Measurements from ENCODE around the gene ENTPD3. TPM values are rescaled to one million over a fixed set of nuclear protein-coding genes. Genes with fewer than 3 reads are reported as not detected.

Gene ENTPD3
- total RNA-seq, 2 donors from 2014 or later, result not detected

DNA sequence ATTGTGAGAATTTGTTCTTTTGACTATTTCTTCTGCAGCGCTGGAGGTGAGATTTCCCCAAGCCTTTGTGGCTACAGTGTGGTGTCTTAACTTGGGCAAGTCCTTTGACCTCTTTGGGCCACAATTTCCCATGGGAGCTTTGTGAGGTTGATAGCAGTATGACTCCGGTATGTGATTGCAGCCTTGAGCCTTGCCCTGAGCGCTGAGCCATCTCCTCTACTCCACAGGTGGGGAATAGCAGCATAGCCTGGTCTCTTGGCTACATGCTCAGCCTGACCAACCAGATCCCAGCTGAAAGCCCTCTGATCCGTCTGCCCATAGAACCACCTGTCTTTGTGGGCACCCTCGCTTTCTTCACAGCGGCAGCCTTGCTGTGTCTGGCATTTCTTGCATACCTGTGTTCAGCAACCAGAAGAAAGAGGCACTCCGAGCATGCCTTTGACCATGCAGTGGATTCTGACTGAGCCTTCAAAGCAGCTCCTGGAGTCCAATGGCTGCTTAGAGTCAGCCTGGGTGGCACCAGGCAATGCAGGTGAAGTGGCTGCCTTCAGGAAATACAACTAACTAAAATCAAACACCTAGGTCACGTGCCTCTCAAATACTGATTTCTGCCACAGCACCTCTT, 40.2 kb downstream of the ENTPD3 start:
- Mint-ChIP-seq H3K4me3 (no peak overlapping the region), H3K36me3 (peaks cover 5% of the 10 kb centered on the region), H3K27me3 (no peaks in the 10 kb centered on the region), H3K27ac (no peak overlapping the region), H3K4me1 (ENCODE audit: low read depth in 2 of 2) (no peaks in the 10 kb centered on the region), H3K9me3 (no peaks in the 10 kb centered on the region)
- DNase-seq (ENCODE audit: low spot score), result no peak
- no peak for ATAC-seq

DNA sequence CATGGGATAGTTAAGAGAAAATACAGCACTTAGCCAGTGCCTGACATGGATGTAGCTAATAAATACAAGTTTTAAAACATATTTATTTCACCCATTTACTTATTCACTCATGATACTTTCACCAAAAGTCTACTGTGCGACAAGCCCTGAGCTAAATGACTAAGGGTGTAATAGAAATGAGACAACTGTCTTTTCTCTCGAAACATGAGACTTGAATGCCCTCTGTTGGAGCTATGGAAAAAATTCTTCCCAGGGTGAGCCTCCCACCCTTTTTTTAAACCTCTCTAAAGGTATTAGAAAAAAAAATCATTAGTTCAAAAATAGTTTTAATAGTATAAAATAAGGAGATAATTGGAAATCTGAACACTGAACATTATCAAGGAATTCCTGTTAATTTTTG, 45.8 kb downstream of the ENTPD3 start:
- no peak for DNase-seq (ENCODE audit: low spot score)
- no peaks in the 10 kb centered on the region for H3K36me3 Mint-ChIP-seq
- H3K27me3 Mint-ChIP-seq, result no peaks in the 10 kb centered on the region
- no peaks in the 10 kb centered on the region for H3K9me3 Mint-ChIP-seq
- no peak overlapping the region for H3K4me3 Mint-ChIP-seq
- no peak overlapping the region for H3K27ac Mint-ChIP-seq
- ATAC-seq, result no peak
- no peaks in the 10 kb centered on the region for H3K4me1 Mint-ChIP-seq (ENCODE audit: low read depth in 2 of 2)

DNA sequence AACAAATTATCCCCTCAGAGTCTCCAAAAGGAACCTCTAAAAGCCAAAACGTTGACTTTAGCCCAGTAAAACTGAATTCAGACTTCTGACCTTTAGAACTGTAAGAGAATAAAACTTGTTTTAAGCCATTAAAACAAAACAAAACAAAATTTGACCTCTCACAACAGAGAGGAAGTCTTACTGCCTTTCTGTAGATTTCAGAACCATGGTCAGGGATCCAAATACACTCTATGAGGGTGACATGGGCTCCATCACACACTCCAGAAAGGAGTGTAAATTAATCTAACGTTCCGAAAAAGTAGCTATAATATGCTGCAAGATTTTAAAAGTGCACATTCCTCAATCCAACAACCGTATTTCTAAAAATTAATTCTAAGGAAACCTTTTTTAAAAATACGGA, 50.9 kb downstream of the ENTPD3 start:
- Mint-ChIP-seq H3K4me1 (ENCODE audit: low read depth in 2 of 2) (no peaks in the 10 kb centered on the region), H3K9me3 (no peaks in the 10 kb centered on the region), H3K4me3 (no peak overlapping the region), H3K36me3 (no peaks in the 10 kb centered on the region), H3K27me3 (no peaks in the 10 kb centered on the region), H3K27ac (no peak overlapping the region)
- ATAC-seq (no peak), DNase-seq (ENCODE audit: low spot score) (no peak)

DNA sequence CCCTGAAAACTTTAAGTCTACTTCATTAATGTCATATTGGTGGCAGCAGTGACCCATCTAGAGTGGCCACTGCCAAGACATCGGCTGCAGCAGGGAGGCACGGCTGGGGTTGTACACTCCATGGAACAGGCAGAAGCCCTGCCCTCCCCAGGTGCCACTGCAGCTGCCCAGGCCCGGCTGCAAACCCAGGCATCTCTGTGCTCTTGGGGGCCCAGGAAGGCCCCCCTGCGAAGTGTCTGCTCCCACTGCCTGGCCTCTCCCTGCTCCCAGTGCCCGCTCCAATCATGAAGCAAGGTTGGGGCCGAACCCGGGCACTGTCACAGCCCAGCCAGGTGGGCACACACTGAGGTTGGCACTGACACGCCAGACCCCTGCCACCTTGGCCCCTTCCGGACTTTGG, 58.1 kb downstream of the ENTPD3 start:
- no peak overlapping the region for H3K4me3 Mint-ChIP-seq
- peaks cover 9% of the 10 kb centered on the region for H3K36me3 Mint-ChIP-seq
- no peaks in the 10 kb centered on the region for H3K4me1 Mint-ChIP-seq (ENCODE audit: low read depth in 2 of 2)
- H3K9me3 Mint-ChIP-seq, result no peaks in the 10 kb centered on the region
- no peaks in the 10 kb centered on the region for H3K27me3 Mint-ChIP-seq
- no peak overlapping the region for H3K27ac Mint-ChIP-seq
- ATAC-seq (no peak), DNase-seq (ENCODE audit: low spot score) (no peak)

DNA sequence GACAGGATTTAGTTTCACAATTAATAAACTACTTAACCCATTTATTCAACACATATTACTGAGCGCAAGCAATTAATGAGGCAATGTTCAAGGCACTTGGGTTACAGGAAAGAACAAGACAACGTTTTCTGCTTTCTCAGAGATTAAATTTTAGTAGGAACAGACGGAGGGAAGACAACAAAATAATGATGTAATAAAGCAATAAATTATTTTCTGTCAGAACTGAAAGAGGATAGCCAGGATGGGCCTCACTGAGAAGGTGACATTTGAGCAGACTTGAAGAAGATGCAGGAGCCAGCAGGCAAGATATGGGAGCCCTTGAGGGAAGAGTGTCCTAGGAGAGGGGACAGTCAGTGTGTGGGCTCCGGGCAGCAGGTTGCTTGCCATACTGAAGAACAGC, 58.9 kb downstream of the ENTPD3 start:
- H3K27me3 Mint-ChIP-seq, result no peaks in the 10 kb centered on the region

DNA sequence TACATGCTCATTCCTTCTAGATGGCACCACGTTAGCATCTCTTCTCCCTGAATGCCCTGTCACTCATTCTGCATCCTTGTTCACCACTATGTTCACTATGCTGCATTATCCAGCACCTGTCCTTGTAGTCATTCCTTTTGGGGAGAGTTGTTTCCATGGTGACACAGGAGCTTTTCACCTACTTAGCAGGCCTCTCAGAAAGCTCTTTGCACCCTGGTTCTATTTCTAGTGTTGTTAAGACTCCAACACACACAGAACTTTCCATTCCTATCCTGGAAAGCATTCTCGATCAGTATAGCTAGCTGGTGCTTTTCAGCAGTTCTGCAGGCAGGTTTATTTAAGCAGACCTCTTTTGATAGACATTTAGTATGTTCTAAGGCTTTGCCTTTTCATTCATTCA, 63.5 kb downstream of the ENTPD3 start:
- H3K27ac Mint-ChIP-seq, result no peak overlapping the region
- no peaks in the 10 kb centered on the region for H3K9me3 Mint-ChIP-seq
- no peak overlapping the region for H3K4me3 Mint-ChIP-seq
- H3K4me1 Mint-ChIP-seq (ENCODE audit: low read depth in 2 of 2), result peaks cover 14 to 19% of the 10 kb centered on the region in 2 donors
- DNase-seq (ENCODE audit: low spot score), result no peak
- no peak for ATAC-seq
- no peaks in the 10 kb centered on the region for H3K27me3 Mint-ChIP-seq
- H3K36me3 Mint-ChIP-seq, result peaks cover 12% of the 10 kb centered on the region

More for the DNA sequence above, 58.9 kb downstream of the ENTPD3 start:
- no peak for DNase-seq (ENCODE audit: low spot score)
- Mint-ChIP-seq H3K4me1 (ENCODE audit: low read depth in 2 of 2) (no peaks in the 10 kb centered on the region), H3K9me3 (no peaks in the 10 kb centered on the region), H3K4me3 (no peak overlapping the region), H3K27ac (no peak overlapping the region), H3K36me3 (peaks cover 12% of the 10 kb centered on the region)
- no peak for ATAC-seq

DNA sequence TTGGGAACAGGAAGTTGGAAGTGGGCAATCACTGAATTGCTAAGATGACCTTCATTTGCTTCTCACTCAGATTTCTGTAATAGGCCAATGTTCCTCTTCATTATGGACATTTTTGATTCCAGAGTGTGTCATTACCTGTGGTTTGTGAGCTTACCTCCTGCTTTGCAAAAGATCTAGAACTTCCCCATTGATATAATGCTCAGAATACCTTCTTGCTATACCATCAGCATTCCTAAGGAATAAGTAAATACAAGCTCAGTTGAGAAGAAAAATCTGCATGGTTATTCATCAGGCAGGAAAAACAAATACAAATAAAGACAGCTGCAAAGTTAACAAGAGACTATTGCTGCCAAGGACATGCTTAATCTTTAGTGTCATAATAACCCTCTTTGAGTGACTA, 64.6 kb downstream of the ENTPD3 start:
- DNase-seq (ENCODE audit: low spot score) (no peak), ATAC-seq (no peak)
- Mint-ChIP-seq H3K27me3 (no peaks in the 10 kb centered on the region), H3K36me3 (peaks cover 6% of the 10 kb centered on the region), H3K9me3 (peaks cover 2% of the 10 kb centered on the region), H3K27ac (peak overlapping the region; percentile 87 to 98), H3K4me3 (no peak overlapping the region), H3K4me1 (ENCODE audit: low read depth in 2 of 2) (peaks cover 21 to 24% of the 10 kb centered on the region in 2 donors)

DNA sequence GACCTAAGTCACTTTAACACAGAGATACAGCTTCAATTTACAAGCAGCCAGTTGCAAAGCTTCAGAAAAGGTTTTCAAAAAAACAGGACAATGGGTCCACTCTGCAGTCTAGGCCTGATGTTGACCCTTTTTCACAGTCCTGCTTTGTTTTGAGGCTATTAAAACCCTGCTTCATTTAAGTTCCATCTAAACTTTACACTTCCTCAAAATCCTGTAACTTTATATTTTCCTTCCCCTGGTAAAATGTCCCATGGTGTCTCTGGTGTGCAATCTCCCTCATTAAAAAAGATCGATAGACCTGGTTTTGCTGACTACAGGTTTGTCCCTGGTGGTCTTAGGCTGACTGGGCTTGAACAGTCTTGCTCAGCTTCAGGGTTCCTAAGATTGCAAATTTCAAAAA, 65.1 kb downstream of the ENTPD3 start:
- Mint-ChIP-seq H3K4me1 (ENCODE audit: low read depth in 2 of 2) (peaks cover 24 to 26% of the 10 kb centered on the region in 2 donors), H3K36me3 (peaks cover 6% of the 10 kb centered on the region), H3K27me3 (no peaks in the 10 kb centered on the region), H3K9me3 (peaks cover 2% of the 10 kb centered on the region), H3K4me3 (peak overlapping the region; percentile 96), H3K27ac (peak overlapping the region; percentile 87 to 98)
- ATAC-seq (no peak), DNase-seq (ENCODE audit: low spot score) (no peak)

DNA sequence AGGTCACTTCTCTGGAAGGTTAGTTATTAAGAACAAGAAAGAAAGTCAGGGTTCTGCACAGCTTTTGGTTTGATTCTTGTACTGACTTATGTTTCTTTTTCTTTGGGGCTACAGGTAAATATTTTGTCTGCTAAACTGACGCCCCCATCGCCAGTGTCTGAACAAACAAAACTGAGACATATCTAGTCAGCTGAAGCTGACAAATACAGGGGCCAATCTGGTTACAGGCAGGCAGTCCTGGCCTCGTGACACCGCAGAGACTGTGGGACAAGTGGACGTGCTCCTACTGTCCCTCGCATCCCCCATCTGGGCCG, 65.5 kb downstream of the ENTPD3 start:
- H3K27me3 Mint-ChIP-seq, result no peaks in the 10 kb centered on the region
- ATAC-seq (no peak), DNase-seq (ENCODE audit: low spot score) (no peak)
- H3K9me3 Mint-ChIP-seq, result peaks cover 2% of the 10 kb centered on the region
- peaks cover 24 to 27% of the 10 kb centered on the region in 2 donors for H3K4me1 Mint-ChIP-seq (ENCODE audit: low read depth in 2 of 2)
- H3K27ac Mint-ChIP-seq, result peak overlapping the region; percentile 87 to 98
- H3K4me3 Mint-ChIP-seq, result peak overlapping the region; percentile 96
- H3K36me3 Mint-ChIP-seq, result peaks cover 6% of the 10 kb centered on the region

DNA sequence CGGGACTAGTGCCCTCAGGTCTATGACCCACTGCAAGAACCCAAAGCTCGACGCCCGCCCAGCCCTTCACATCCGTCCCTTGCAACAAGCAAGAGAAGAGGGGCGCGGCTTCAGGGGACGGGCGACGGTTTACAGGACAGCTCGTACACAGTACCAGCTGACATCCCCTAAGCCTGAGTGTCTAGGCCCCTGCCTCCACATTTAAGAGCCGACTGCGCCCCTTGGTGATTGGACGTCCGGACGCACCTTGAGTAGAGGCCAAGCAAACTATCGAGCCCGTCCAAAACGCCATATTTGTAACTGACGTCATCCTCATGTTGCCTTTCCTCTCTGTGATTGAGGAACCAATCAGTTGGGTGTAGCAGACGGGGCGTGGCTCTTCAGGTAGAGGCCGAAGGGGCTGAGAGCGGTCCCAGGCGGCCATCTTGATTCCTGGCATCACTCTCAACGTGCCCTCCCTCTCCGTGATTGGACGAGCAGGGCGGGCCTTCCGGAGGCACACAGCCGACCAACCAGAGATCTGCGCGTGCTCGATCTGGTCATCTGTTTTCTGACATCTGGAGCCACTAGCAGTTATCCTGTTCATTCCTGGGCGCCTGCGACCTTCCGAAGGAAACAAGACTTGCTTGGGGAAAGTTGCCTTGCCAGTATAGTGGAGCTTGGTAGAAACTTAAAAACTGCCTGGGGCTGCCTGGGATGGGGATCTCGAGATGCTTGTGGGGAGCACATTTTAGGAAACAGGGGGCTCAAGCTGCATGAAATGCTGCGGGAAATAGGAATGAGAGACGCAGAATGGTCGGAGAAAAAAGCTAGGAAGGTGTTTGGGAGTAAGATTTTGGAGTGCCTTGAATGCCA, 66.1 kb downstream of the ENTPD3 start:
- ATAC-seq (peak; percentile 96 to 97), DNase-seq (ENCODE audit: low spot score) (peak; percentile 98)
- H3K4me1 Mint-ChIP-seq (ENCODE audit: low read depth in 2 of 2), result peaks cover 30 to 31% of the 10 kb centered on the region in 2 donors
- H3K27ac Mint-ChIP-seq, result peak overlapping the region; percentile 87 to 98
- H3K36me3 Mint-ChIP-seq, result peaks cover 12% of the 10 kb centered on the region
- no peaks in the 10 kb centered on the region for H3K27me3 Mint-ChIP-seq
- H3K9me3 Mint-ChIP-seq, result peaks cover 2% of the 10 kb centered on the region
- peak overlapping the region; percentile 96 for H3K4me3 Mint-ChIP-seq

DNA sequence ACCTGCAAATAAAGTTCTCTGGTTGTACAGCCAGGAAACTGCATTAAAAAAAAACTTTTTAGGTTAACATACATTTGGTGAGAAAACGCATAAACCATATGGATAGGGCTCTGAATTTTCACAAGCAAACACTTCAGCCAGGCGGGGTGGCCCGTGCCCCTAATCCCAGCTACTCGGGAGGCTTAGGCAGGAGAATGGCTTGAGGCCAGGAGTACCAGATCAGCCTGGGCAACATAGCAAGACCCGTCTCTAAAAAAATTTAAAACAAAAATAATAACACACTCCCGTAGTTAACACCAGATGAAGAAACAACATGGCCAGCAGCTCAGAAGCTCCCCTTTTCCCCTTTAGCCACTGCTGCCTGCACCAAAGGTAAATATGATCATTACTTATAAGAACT, 66.9 kb downstream of the ENTPD3 start:
- Mint-ChIP-seq H3K36me3 (peaks cover 20% of the 10 kb centered on the region), H3K4me1 (ENCODE audit: low read depth in 2 of 2) (peaks cover 36 to 38% of the 10 kb centered on the region in 2 donors), H3K27ac (peak overlapping the region; percentile 87 to 98), H3K9me3 (peaks cover 2% of the 10 kb centered on the region), H3K27me3 (no peaks in the 10 kb centered on the region), H3K4me3 (peak overlapping the region; percentile 96)
- ATAC-seq, result no peak
- DNase-seq (ENCODE audit: low spot score), result no peak

DNA sequence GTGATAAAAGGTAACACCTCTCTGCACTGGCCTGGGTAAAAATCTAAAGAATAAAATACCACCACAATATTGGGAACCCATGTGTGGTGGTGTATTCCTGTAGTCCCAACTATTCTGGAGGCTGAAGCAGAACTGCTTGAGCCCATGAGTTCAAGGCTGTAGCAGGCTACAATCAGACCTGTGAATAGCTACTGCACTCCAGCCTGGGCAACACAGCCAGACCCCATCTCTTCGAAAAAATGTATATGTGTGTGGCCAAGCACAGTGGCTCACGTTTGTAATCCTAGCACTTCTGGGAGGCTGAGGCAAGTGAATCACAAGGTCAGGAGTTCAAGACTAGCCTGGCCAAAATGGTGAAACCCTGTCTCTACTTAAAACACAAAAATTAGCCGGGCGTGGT, 68.3 kb downstream of the ENTPD3 start:
- DNase-seq (ENCODE audit: low spot score), result no peak
- peak overlapping the region; percentile 92 to 96 for H3K27ac Mint-ChIP-seq
- peak overlapping the region; percentile 87 for H3K4me3 Mint-ChIP-seq
- peaks cover 20% of the 10 kb centered on the region for H3K36me3 Mint-ChIP-seq
- no peaks in the 10 kb centered on the region for H3K27me3 Mint-ChIP-seq
- H3K9me3 Mint-ChIP-seq, result peaks cover 2% of the 10 kb centered on the region
- H3K4me1 Mint-ChIP-seq (ENCODE audit: low read depth in 2 of 2), result peaks cover 39 to 43% of the 10 kb centered on the region in 2 donors
- no peak for ATAC-seq

DNA sequence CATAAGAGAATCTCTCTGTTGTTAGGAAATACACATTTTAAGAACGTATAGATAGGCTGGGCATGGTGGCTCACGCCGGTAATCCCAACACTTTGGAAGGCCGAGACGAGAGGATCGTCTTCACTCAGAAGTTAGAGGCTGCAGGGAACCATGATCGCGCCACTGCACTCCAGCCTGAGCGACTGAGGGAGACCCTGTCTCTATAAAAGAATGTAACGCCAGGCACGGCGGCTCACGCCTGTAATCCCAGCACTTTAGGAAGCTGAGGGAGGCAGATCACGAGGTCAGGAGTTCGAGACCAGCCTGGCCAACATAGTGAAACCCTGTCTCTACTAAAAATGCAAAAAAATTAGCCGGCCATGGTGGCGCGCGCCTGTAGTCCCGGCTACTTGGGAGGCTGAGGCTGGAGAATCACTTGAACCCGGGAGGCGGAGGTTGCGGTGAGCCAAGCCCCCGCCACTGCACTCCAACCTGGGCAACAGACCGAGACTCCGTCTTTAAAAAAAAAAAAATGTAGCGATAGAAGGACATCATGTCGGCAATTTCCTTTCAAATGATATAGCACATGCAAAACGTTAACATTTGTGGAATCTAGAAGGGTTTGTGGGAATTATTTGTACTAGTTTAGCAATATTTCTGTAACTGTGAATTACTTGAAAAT, 69.4 kb downstream of the ENTPD3 start:
- H3K36me3 Mint-ChIP-seq, result peaks cover 24% of the 10 kb centered on the region
- H3K4me1 Mint-ChIP-seq (ENCODE audit: low read depth in 2 of 2), result peaks cover 42 to 46% of the 10 kb centered on the region in 2 donors
- H3K4me3 Mint-ChIP-seq, result peak overlapping the region; percentile 87
- H3K27me3 Mint-ChIP-seq, result no peaks in the 10 kb centered on the region
- ATAC-seq (no peak), DNase-seq (ENCODE audit: low spot score) (no peak)
- H3K27ac Mint-ChIP-seq, result peak overlapping the region; percentile 92 to 96
- H3K9me3 Mint-ChIP-seq, result peaks cover 2% of the 10 kb centered on the region
